ENCODE results near the gene DISC1.

- no peak for TF ChIP-seq CTCF (IDR thresholded peaks at IDR 0.05)
- no peak for TF ChIP-seq POLR2A (IDR thresholded peaks at IDR 0.05)
Measured at GRCh38 chr1:231885209-231885854, 258.7 kb downstream of the DISC1 start.
